Head of caudate nucleus (tissue), 42 donors: ENCODE results near the gene AP1M1.

ENCODE experiments used
- DNase-seq, 42 donors: peaks; one replicate each; pipeline versions ENCODE4 v3.0.0 to v3.0.0-alpha.2; 2020 to 2021; ENCODE audit warnings: mixed read lengths in 7 of 42
- intact Hi-C: fragments of 100-400 bp; cut with DNase I; formaldehyde crosslinking; loops from one replicate; pipeline ENCODE4 v1.15.0; 2022

The AP1M1 gene

DNA sequence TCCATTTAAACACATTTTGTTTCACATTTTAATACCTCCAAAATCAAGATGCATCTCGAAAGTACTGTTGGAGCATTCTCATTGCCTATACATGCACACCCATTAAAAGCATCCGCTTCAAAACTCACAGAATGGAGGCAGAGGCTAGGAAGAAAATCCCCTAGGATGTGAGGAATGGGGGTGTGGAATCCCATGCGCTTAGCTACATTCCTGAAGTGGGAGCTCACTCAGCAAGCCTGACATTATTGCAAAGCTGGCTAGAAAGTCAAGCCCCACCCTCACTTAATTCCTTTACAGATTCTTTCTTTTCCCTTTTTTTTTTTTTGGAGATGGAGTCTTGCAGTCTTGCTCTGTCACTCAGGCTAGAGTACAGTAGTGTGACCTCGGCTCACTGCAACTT is 17.1 kb upstream of the AP1M1 start:
- intact Hi-C loops: no loop called here
- no peak for DNase-seq

DNA sequence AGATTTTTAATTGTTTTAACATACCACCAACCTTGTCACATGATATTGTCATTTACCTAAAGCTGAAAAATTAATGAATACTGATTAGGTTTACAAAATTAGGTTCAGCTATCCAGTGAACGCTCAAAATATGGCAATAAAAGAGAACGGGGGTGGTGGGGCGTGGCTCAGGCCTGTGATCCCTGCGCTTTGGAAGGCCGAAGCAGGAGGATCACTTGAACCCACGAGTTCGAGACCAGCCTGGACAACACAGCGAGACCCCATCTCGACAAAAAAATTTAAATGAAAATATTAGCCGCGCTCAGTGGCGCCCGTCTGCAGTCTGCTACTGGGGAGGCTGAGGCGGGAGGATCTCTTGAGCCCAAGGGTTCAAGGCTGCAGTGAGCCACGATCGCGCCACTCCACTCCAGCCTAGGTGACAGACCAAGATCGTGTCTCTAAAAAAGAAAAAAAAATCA is 13.0 kb upstream of the AP1M1 start:
- intact Hi-C loops: loop anchor here (5.0 kb wide), 1 partner anchor 72 kb away; the partner anchor contains the start of gene RAB8A
- DNase-seq: peak in 2 of 42 donors; percentile 14 to 20

DNA sequence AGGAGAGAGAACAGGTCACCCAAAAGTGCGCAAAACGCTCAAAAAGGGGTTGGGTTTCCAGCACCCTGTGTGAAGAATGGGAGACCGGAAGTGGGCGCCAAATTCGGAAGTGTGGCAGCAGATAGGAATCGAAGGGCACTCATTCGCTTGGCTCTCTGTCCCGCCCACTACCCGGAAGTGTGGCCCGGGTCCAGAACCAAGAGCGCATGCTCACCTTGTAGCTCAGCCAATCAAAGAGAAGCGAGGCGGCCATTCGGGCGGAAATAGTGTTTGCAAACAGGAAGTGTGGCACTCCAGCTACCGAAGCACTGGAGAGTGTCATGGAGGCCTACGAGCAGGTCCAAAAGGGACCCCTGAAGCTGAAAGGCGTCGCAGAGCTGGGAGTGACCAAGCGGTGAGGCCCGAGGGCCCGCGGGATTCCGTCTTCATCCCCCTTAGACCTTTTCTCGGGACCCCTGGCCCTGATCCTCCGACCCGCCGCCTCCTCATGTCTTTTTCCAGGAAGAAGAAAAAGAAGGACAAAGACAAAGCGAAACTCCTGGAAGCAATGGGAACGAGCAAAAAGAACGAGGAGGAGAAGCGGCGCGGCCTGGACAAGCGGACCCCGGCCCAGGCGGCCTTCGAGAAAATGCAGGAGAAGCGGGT is 12.5 kb upstream of the AP1M1 start, which contains the start of gene FAM32A:
TSS of gene FAM32A (plus strand) at position 288 of the 645 bp plus-strand sequence. CDS start at position 321, 33 bp downstream.
- peak; percentile 91 to 99 (median 97) for DNase-seq
- intact Hi-C loops: loop anchor here (5.0 kb wide), 1 partner anchor 73 kb away; the partner anchor contains the start of gene RAB8A

DNA sequence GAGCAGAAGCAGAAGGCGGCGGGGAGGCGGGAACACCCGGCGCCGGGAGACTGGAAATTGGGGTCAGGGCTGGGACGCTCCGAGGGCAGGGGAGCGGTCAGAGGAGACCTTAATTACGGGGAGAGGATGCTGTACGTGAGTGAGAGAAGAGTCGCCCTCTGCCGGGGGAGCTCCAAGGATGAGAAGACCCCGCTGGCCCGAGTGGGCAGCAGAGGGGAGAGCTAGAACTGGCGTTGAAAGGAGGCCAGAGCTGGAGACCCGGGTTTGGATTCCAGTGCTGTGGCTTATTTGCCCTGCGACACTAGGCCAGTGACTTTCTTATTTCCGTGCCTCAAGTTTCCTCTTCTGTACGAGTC is 12.0 kb upstream of the AP1M1 start:
- peak in 35 of 42 donors; percentile 11 to 71 (median 37) for DNase-seq
- intact Hi-C loops: loop anchor here (5.0 kb wide), 1 partner anchor 73 kb away; the partner anchor contains the start of gene RAB8A

DNA sequence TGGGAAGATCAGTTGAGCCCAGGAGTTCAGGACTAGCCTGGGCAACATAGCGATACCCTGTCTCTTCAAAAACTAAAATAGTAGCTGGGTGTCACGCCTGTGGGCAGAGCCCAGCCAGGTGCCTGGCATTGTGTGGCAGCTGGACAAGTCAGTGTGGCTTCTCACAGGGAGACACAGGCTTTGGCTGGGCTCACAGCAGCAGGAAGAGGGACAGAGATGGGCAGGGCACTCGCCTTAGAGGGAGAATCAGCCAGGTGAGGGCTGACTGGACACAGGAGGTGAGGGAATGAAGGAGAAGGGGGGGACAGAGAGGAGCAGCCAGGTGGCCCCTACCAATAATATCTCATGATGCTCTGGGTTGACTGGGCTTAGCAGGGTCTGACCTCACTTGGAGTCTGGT is 9.2 kb upstream of the AP1M1 start:
- DNase-seq: no peak
- intact Hi-C loops: loop anchor here (5.0 kb wide), 1 partner anchor 76 kb away; the partner anchor contains the start of gene RAB8A

DNA sequence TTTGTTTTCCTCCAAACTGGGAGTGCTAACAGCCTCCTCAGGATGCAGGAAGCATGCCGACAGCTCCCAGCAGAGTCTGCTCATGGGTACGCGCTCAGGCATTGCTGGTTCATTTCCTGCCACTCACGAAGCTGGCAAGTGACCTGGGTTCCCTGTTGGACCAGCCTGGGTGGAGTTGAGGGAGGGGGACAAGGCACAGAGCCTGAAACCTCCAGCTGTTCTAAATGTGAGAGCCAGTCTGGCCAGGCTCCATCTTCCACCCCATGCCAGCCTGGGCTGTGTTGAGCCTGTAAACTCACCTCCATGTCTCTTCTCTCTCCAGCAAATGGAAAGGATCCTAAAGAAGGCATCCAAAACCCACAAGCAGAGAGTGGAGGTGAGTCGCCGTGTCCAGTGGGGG is 7.5 kb upstream of the AP1M1 start:
- DNase-seq: no peak
- intact Hi-C loops: no loop called here

DNA sequence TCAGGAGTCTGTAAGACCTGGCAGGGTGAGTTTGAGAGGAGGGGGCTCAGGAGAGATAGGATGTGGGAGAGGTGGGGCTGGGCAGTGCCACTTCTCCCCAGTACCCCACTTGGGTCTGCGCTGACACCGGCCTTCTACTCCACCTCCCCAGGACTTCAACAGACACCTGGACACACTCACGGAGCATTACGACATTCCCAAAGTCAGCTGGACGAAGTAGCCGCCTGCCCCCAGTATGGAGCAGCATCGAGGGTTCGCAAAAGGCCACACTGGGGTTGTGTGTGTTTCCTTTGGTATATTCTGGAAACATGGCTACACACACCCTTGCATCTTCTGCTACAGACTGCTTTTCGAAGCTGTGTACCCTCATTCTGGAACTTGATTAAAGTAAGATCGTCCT is 7.0 kb upstream of the AP1M1 start:
- no peak for DNase-seq
- intact Hi-C loops: no loop called here

DNA sequence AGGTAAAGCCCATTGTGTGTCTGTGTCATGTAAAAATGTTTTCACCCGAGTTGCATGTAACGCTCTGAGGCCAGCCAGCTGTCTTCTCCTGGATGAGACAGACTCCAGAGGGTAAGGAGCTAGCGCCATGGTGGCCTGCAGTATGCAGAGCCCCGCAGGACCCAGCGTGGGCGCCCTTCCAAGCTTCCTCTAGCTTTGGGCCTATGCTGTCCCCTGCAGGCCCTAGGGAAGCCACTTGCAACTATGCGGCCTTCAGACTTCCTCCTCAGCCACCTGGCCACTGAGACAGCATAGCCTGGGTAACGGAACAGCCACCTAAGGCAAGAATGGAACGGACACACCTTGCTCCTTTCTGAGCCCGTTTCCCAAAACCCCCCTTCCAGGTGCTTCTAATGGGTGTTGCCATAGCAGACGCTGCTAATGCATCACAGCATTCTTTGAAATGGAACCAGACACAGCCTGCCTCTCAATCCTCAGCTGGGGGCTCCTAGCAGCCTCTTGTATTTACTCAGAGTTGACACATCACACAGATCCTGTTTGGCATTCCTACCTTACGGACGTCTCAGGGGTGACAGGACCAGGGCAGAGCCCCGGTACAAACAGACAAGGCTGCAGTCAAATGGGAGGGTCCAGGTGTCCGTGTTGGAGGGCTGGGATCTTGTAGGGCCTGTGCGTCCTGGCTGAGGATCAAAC is 6.3 kb upstream of the AP1M1 start:
- DNase-seq: no peak
- intact Hi-C loops: no loop called here

DNA sequence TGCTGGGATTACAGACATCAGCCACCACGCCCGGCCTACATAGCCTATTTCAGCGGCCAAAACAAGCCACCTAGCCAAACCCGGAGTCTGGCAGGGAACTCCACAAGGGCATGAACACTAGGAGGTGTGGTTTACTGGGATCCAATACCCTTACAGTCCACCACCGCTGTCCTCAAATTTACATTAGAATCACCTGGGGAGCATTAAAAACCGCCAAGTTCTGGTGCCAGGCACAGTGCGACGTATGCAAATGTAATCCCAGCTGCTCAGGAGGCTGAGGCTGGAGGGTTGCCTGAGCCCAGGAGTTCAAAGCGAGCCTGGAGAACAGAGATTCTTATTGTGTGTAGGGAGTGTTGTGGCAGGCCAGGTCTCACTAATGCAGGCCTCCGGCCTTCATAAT is 4.2 kb upstream of the AP1M1 start:
- intact Hi-C loops: no loop called here
- DNase-seq: no peak

DNA sequence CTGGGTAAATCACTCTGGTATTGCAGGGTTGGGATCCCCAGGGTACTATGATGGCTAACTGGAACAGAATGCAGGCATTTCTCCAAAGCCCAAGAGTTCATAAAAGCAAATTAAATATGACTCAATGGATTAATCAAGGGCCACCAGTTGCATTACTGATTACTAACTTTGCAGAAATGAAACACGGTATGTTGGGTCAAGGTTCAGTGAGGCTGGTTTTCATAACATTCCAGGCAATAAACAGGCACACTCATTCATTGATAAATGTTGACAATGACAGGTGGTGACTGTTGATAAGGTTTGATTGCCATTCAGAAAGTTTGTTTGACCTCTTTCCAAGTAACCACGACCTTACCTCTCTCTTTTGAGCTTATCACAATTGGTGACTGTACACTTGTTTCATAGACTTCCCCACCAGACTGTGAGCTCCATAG is 506 bp upstream of the AP1M1 start:
- intact Hi-C loops: no loop called here
- DNase-seq: no peak

DNA sequence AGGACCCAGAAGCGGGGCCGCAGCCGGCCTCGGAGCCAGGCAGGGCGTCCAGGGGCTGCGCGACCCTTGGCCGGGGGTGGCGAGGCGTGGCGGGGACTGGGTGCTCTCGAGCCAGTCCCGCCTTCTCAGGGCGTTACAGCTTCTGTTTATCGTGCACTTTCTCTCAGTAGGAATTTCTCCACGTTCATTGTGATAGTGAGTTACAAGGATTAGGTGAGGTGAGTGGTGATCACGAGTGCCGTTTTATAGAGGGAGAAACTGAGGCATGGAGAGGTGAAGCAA is 600 bp downstream of the AP1M1 start:
- DNase-seq: no peak
- intact Hi-C loops: no loop called here

DNA sequence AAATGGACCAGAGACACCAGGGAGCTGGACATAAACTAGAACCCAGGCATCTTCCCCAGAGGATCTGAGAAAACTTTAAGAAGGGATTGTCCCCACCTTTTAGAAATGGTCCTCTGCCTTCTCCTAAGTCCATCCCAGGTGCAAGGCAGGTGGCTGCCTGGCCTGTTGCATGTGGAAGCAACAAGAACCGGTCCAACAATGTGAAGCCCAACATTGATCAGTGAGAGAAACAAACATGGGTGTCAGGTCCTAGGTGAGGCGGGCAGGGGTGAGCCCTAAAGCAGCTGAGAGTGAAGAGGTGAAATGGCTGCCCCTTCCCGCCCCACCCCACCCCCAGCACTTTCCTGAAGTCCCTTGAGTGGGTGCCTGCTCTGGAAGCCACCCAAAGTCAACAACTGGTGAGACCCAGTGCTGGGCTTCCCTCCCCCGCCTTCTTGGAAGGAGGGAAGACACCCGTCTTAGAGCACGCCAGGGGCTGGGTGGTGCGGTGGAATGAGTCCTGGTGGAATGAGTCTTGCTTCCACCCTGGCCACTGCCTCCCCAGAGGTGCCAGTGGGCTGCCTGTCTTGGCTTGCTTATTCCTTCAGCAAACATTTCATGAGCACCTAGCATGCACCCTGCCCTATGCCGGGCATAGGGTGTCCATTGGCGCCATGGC is 1.7 kb downstream of the AP1M1 start:
- intact Hi-C loops: no loop called here
- no peak for DNase-seq

DNA sequence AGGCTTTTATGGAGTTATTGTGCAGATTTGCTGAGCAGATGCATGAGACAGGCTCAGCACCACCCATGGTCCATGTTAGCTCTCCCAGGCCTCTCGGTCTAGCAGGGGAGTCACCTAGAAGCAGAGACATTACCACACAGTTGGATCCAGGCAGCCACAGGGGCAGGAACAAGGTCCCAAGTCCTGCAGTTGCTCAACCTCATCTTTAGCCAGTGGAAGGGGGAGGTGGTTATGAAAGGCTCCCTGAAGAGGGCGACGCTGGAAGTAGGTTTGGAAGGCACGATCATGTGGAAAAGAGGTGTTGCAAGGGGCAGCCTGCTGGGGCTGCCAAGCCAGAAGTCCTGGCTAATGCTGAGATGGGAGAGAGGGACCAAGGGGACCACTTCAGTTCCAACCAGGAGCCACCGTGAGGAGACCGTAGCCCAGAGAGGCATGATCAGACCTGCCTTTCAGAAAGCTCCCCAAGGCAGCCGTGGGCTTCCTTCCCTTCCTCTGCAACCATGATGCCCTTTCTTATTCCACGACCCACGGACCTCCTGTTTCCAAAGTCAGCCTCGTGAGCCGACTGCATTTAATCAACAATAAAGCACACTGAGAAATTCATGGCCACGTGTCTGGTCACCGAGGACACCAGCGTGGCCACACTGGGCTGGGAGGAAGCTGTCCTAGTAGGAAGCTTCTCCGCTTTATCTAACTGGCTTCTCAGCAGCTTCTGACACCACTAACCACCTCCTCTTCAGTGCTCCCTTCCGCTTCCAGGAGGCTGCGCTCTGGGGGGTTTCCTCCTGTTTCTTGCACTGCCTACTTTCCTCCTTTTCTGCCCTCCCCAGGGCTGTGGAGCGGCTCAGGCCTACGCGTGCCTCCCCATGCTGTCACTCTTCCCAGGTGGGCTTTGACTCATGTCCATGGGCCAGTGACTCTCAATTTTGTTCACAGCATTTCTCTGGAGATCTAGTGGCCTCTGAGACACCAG is 2.6 kb downstream of the AP1M1 start:
- no peak for DNase-seq
- intact Hi-C loops: no loop called here

DNA sequence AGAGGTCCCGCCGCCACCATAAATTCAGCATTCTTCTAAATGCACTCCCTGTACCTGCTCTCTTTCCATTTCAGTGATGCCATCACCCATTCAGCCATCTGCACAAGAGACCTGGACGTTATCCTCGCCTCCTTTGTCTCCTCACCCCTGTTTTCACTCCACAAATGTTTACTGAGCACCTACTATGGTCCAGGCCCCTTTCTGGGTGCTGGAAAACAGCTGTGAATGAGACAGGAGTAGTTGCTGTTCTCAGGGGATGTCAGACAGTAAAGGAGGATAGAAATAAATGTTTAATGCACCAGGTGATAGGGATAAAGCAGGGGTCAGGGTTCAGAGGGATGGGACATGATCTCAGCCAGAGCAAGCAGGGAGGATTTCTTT is 3.3 kb downstream of the AP1M1 start:
- no peak for DNase-seq
- intact Hi-C loops: no loop called here

DNA sequence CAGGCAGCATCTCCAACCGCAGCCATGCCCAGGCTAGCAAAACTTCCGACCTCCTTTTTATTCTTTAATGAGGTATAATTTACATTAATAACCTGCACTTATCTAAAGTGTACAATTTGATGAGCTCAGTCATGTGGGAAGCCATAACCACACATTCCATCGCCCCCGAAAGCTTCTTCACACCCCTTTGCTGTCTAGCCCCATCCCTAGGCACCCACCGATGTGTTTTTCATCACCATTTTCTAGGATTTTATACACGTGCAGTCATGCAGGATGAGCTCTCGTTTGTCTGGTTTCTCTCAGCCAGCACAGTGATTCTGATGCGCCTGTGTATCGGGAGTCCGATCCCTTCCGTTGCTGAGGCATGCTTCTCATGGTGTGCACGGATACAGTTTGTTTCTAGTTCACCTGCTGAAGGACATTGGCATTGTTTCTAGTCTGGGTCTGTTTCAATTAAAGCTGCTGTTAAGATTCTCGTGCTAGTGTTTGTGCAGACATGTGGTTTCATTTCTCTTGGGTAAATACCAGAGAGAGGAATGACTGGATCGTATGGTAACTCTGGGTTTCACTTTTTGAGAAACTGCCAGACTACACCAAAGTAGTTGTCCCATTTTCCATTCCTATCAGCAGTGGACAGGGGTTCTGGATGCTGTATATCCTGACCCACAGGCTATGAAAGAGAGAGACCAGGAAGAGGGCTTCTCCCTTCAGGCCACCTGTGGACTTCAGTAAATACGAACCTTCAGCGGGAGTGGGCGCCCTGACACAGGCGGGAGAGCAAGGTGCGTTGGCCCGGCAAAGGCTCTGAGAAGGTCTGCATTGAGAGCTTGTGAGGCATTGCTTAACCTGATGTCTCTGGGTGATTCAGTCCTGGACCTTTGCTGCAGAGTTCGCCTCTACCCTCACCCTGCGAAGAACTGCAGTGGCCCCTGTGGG is 4.9 kb downstream of the AP1M1 start:
- intact Hi-C loops: no loop called here
- peak in 15 of 42 donors; percentile 8 to 57 (median 27) for DNase-seq

DNA sequence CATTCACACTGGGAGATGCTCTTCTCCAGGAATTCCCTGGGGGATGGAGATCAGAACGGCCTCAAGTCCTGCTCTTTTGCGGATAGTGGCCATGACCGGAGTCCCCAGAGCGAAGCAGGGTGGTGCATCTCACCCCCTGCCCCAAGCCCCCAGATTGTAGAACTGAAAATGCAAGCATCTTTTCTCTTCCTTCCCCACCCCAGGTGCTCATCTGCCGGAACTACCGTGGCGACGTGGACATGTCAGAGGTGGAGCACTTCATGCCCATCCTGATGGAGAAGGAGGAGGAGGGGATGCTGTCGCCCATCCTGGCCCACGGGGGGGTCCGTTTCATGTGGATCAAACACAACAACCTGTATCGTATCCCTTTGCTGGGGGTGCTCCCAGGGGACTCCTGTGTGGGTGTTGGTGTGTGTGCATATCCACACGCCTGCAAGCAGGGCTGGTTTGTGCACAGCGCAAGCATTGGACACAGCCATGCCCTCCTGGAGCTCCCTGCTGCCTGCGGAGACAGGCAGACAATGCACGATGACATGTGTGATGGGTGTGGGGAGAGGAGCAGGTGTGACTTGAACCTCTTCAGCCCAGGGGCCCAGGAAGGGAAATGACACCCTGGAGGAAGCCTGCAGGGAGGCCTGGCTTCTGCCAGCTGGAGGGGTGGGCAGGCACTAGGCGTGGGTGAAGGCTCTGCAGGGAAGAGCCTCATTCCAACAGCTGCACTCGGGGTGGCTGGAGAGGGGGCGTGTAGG is 5.7 kb downstream of the AP1M1 start:
- DNase-seq: peak in 2 of 42 donors; percentile 13 to 29
- intact Hi-C loops: no loop called here

DNA sequence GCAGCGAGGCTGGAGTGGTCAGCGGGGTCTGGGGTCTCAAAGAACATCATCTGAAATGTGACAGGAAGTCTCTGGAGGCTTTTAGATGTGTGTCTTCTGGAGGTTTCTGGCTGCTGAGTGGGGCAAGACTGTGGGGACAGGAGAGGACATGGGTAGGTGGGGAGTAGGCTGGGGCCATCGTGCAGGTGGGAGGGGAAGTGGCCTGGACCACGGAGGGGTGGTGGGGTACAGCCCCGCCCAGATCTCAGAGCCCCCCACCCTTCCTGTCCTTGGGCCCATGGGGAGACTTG is 6.2 kb downstream of the AP1M1 start:
- intact Hi-C loops: no loop called here
- DNase-seq: peak in 1 of 42 donors; percentile 19
